Activated CD4-positive, alpha-beta memory T cell treated with anti-CD3 and anti-CD28 coated beads for 36 hours (primary cell): ENCODE data around the gene PRICKLE1. TPM values are rescaled to one million over a fixed set of nuclear protein-coding genes. Genes with fewer than 3 reads are reported as not detected.

Source experiments
- CTCF ChIA-PET: fragments of 350-600 bp; sonication (Branson Sonifier 250); formaldehyde crosslinking; loops from one replicate; lab custom pipeline; 2021; ENCODE audit warnings: antibody characterized with exemption, inconsistent platforms; lab: Charles Lee
- POLR2A ChIA-PET: fragments of 350-600 bp; sonication (Branson Sonifier 250); formaldehyde crosslinking; loops from one replicate; lab custom pipeline; 2021; ENCODE audit warnings: antibody characterized with exemption; lab: Charles Lee
- DNase-seq: peaks from one replicate; pipeline ENCODE4 v3.0.0-alpha.2; 2020
- H3K27ac Mint-ChIP-seq: one replicate; pipeline ENCODE4 v1.8.0; 2021; ENCODE audit warnings: mixed read lengths
- H3K27me3 Mint-ChIP-seq: one replicate; pipeline ENCODE4 v1.8.0; 2021; ENCODE audit warnings: mixed read lengths
- H3K36me3 Mint-ChIP-seq: one replicate; pipeline ENCODE4 v1.8.0; 2021; ENCODE audit warnings: mixed read lengths
- H3K4me1 Mint-ChIP-seq: one replicate; pipeline ENCODE4 v1.8.0; 2021; ENCODE audit warnings: low read depth, mixed read lengths
- H3K4me3 Mint-ChIP-seq: one replicate; pipeline ENCODE4 v1.8.0; 2021; ENCODE audit warnings: mild to moderate bottlenecking, mixed read lengths
- H3K9me3 Mint-ChIP-seq: one replicate; pipeline ENCODE4 v1.8.0; 2021; ENCODE audit warnings: mixed read lengths
- intact Hi-C: fragments of 100-400 bp; cut with micrococcal nuclease; formaldehyde crosslinking; loops from one replicate; pipeline ENCODE4 v1.15.1; 2023
- total RNA-seq, 2 experiments: library from RNA; stranded (reverse); gene quantifications; one replicate each; pipeline ENCODE4 v1.2.3, GENCODE V29; 2021

Gene PRICKLE1
- total RNA-seq, 2 experiments from 2014 or later = not detected

- POLR2A ChIA-PET = no interaction called here
- H3K27me3 Mint-ChIP-seq = peaks cover 33% of the 10 kb centered on the region
- H3K9me3 Mint-ChIP-seq = no peaks in the 10 kb centered on the region
- intact Hi-C loops = loop anchor here (10.0 kb wide), 1 partner anchor 571 kb away; no protein-coding TSS in a partner anchor
- H3K4me3 Mint-ChIP-seq = no peak overlapping the region
- peaks cover 15% of the 10 kb centered on the region for H3K4me1 Mint-ChIP-seq
- no peak overlapping the region for H3K27ac Mint-ChIP-seq
- DNase-seq = no peak
- CTCF ChIA-PET = interaction anchor here (1.1 kb wide), 1 partner anchor 101 kb away, joined by 3 read pairs; no protein-coding TSS in a partner anchor
- H3K36me3 Mint-ChIP-seq = no peaks in the 10 kb centered on the region
Measured at GRCh38 chr12:42586268-42586667, 3.3 kb downstream of the PRICKLE1 start.

GRCh38 chr12:42585841-42586216, 3.7 kb downstream of the PRICKLE1 start:
- H3K27me3 Mint-ChIP-seq = peaks cover 31% of the 10 kb centered on the region
- ChIA-PET POLR2A (no interaction called here), CTCF (interaction anchor here (1.1 kb wide), 1 partner anchor 101 kb away, joined by 3 read pairs; no protein-coding TSS in a partner anchor)
- no peak overlapping the region for H3K4me3 Mint-ChIP-seq
- no peaks in the 10 kb centered on the region for H3K9me3 Mint-ChIP-seq
- H3K36me3 Mint-ChIP-seq = no peaks in the 10 kb centered on the region
- H3K27ac Mint-ChIP-seq = no peak overlapping the region
- peaks cover 15% of the 10 kb centered on the region for H3K4me1 Mint-ChIP-seq
- DNase-seq = no peak
- intact Hi-C loops = loop anchor here (10.0 kb wide), 1 partner anchor 571 kb away; no protein-coding TSS in a partner anchor

- intact Hi-C loops = loop anchor here (10.0 kb wide), 1 partner anchor 570 kb away; no protein-coding TSS in a partner anchor
- no peak for DNase-seq
- POLR2A ChIA-PET = no interaction called here
- no peak overlapping the region for H3K27ac Mint-ChIP-seq
- H3K9me3 Mint-ChIP-seq = no peaks in the 10 kb centered on the region
- peaks cover 25% of the 10 kb centered on the region for H3K27me3 Mint-ChIP-seq
- H3K4me3 Mint-ChIP-seq = no peak overlapping the region
- H3K36me3 Mint-ChIP-seq = no peaks in the 10 kb centered on the region
- H3K4me1 Mint-ChIP-seq = peaks cover 10% of the 10 kb centered on the region
- CTCF ChIA-PET = interaction anchor here (1.1 kb wide), 1 partner anchor 100 kb away, joined by 3 read pairs; no protein-coding TSS in a partner anchor
Measured at GRCh38 chr12:42585154-42585840, 4.2 kb downstream of the PRICKLE1 start.

GRCh38 chr12:42584651-42585111, 4.9 kb downstream of the PRICKLE1 start:
- H3K4me3 Mint-ChIP-seq = no peak overlapping the region
- no peak for DNase-seq
- no peaks in the 10 kb centered on the region for H3K9me3 Mint-ChIP-seq
- H3K36me3 Mint-ChIP-seq = no peaks in the 10 kb centered on the region
- no peak overlapping the region for H3K27ac Mint-ChIP-seq
- intact Hi-C loops = loop anchor here (10.0 kb wide), 1 partner anchor 570 kb away; no protein-coding TSS in a partner anchor
- ChIA-PET CTCF (no interaction called here), POLR2A (no interaction called here)
- H3K27me3 Mint-ChIP-seq = peaks cover 22% of the 10 kb centered on the region
- H3K4me1 Mint-ChIP-seq = peaks cover 6% of the 10 kb centered on the region

GRCh38 chr12:42583016-42583415, 6.5 kb downstream of the PRICKLE1 start:
- CTCF ChIA-PET = no interaction called here

GRCh38 chr12:42582498-42582897, 7.0 kb downstream of the PRICKLE1 start:
- Mint-ChIP-seq H3K36me3 (no peaks in the 10 kb centered on the region), H3K4me1 (no peaks in the 10 kb centered on the region), H3K27ac (no peak overlapping the region), H3K27me3 (peaks cover 5% of the 10 kb centered on the region), H3K9me3 (no peaks in the 10 kb centered on the region), H3K4me3 (no peak overlapping the region)
- POLR2A ChIA-PET = no interaction called here
- DNase-seq = no peak
- CTCF ChIA-PET = no interaction called here
- intact Hi-C loops = loop anchor here (10.0 kb wide), 1 partner anchor 568 kb away; no protein-coding TSS in a partner anchor

More at GRCh38 chr12:42583016-42583415, 6.5 kb downstream of the PRICKLE1 start:
- no peak for DNase-seq
- Mint-ChIP-seq H3K27ac (no peak overlapping the region), H3K4me1 (no peaks in the 10 kb centered on the region), H3K9me3 (no peaks in the 10 kb centered on the region), H3K36me3 (no peaks in the 10 kb centered on the region), H3K4me3 (no peak overlapping the region), H3K27me3 (peaks cover 10% of the 10 kb centered on the region)
- intact Hi-C loops = loop anchor here (10.0 kb wide), 1 partner anchor 568 kb away; no protein-coding TSS in a partner anchor
- POLR2A ChIA-PET = no interaction called here

- POLR2A ChIA-PET = no interaction called here
- Mint-ChIP-seq H3K27me3 (peaks cover 1% of the 10 kb centered on the region), H3K4me1 (no peaks in the 10 kb centered on the region), H3K36me3 (no peaks in the 10 kb centered on the region), H3K9me3 (no peaks in the 10 kb centered on the region), H3K27ac (no peak overlapping the region), H3K4me3 (no peak overlapping the region)
- intact Hi-C loops = loop anchor here (10.0 kb wide), 1 partner anchor 567 kb away; no protein-coding TSS in a partner anchor
- CTCF ChIA-PET = no interaction called here
- DNase-seq = no peak
Measured at GRCh38 chr12:42582050-42582449, 7.5 kb downstream of the PRICKLE1 start.

- ChIA-PET POLR2A (no interaction called here), CTCF (no interaction called here)
- DNase-seq = no peak
- H3K4me3 Mint-ChIP-seq = no peak overlapping the region
- no peaks in the 10 kb centered on the region for H3K27me3 Mint-ChIP-seq
- no peaks in the 10 kb centered on the region for H3K36me3 Mint-ChIP-seq
- H3K9me3 Mint-ChIP-seq = no peaks in the 10 kb centered on the region
- H3K4me1 Mint-ChIP-seq = no peaks in the 10 kb centered on the region
- no peak overlapping the region for H3K27ac Mint-ChIP-seq
- intact Hi-C loops = no loop called here
Measured at GRCh38 chr12:42576374-42576773, 13.2 kb downstream of the PRICKLE1 start.

GRCh38 chr12:42575717-42576116, 13.8 kb downstream of the PRICKLE1 start:
- Mint-ChIP-seq H3K27me3 (no peaks in the 10 kb centered on the region), H3K9me3 (no peaks in the 10 kb centered on the region), H3K27ac (no peak overlapping the region), H3K4me1 (no peaks in the 10 kb centered on the region), H3K4me3 (no peak overlapping the region), H3K36me3 (no peaks in the 10 kb centered on the region)
- intact Hi-C loops = no loop called here
- no peak for DNase-seq
- POLR2A ChIA-PET = no interaction called here
- CTCF ChIA-PET = no interaction called here

GRCh38 chr12:42574851-42575266, 14.7 kb downstream of the PRICKLE1 start:
- ChIA-PET CTCF (no interaction called here), POLR2A (no interaction called here)
- Mint-ChIP-seq H3K27ac (no peak overlapping the region), H3K4me1 (no peaks in the 10 kb centered on the region), H3K9me3 (no peaks in the 10 kb centered on the region), H3K4me3 (no peak overlapping the region), H3K27me3 (no peaks in the 10 kb centered on the region), H3K36me3 (no peaks in the 10 kb centered on the region)
- no peak for DNase-seq
- intact Hi-C loops = no loop called here

- no peaks in the 10 kb centered on the region for H3K9me3 Mint-ChIP-seq
- ChIA-PET POLR2A (no interaction called here), CTCF (interaction anchor here (1.0 kb wide), 1 partner anchor 275 kb away, joined by 3 read pairs; no protein-coding TSS in a partner anchor)
- intact Hi-C loops = no loop called here
- no peak overlapping the region for H3K4me3 Mint-ChIP-seq
- peaks cover 3% of the 10 kb centered on the region for H3K27me3 Mint-ChIP-seq
- H3K4me1 Mint-ChIP-seq = no peaks in the 10 kb centered on the region
- DNase-seq = no peak
- H3K36me3 Mint-ChIP-seq = no peaks in the 10 kb centered on the region
- no peak overlapping the region for H3K27ac Mint-ChIP-seq
Measured at GRCh38 chr12:42571327-42572009, 18.1 kb downstream of the PRICKLE1 start.

- POLR2A ChIA-PET = no interaction called here
- Mint-ChIP-seq H3K4me1 (no peaks in the 10 kb centered on the region), H3K36me3 (no peaks in the 10 kb centered on the region), H3K9me3 (no peaks in the 10 kb centered on the region), H3K4me3 (no peak overlapping the region), H3K27me3 (peaks cover 3% of the 10 kb centered on the region), H3K27ac (no peak overlapping the region)
- intact Hi-C loops = no loop called here
- CTCF ChIA-PET = interaction anchor here (0.6 to 2.3 kb wide), 3 partner anchors 78 to 92 kb away, joined by 3 to 23 read pairs (median 5); no protein-coding TSS in a partner anchor
- no peak for DNase-seq
Measured at GRCh38 chr12:42570076-42570475, 19.5 kb downstream of the PRICKLE1 start.
